Germinal center (tissue), 1 donor: ENCODE data around the gene TTC9B.
A peak's percentile ranks its signal among the peaks of the same experiment; 100 is the strongest.
"Not testable (repeated sequence)": the region's sequence is repeated elsewhere in the genome, so short reads cannot be mapped to it uniquely, and the experiment has no call there.

Source experiments
- DNase-seq: peaks from one replicate; pipeline ENCODE4 v3.0.0; 2012; ENCODE audit warnings: mixed read lengths, low spot score

TTC9B gene

DNA sequence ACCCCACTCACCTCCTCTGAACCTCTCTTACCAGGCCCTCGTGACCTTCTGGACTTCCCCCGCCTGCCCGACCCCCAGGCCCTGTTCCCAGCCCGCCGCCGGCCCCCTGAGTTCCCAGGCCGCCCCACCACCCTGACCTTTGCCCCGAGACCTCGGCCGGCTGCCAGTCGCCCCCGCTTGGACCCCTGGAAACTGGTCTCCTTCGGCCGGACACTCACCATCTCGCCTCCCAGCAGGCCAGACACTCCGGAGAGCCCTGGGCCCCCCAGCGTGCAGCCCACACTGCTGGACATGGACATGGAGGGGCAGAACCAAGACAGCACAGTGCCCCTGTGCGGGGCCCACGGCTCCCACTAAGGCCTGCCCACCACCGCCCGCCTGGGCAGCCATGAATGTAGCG, 3.2 kb downstream of the TTC9B start:
- DNase-seq, result no peak

DNA sequence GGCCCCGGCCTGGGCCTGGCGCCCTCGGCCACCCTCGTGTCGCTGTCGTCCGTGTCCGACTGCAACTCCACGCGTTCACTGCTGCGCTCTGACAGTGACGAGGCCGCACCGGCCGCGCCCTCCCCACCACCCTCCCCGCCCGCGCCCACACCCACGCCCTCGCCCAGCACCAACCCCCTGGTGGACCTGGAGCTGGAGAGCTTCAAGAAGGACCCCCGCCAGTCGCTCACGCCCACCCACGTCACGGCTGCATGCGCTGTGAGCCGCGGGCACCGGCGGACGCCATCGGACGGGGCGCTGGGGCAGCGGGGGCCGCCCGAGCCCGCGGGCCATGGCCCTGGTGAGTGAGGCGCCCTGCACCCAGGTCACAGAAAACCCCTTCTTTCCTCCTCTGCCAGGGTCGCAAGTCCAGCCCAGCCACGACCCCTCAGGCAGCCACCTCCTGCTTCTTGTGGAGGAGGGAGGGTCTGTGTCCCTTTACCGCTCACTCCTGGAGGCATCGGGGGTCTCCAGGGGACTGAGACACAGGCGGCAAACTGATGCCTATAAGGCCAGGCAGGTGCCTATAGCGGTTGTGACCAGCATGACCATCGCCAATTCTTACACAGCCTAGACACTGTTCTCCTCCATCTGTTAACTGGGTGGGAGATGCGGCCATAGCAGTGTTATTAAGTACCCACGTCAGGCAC, 4.2 kb downstream of the TTC9B start:
- no peak for DNase-seq

DNA sequence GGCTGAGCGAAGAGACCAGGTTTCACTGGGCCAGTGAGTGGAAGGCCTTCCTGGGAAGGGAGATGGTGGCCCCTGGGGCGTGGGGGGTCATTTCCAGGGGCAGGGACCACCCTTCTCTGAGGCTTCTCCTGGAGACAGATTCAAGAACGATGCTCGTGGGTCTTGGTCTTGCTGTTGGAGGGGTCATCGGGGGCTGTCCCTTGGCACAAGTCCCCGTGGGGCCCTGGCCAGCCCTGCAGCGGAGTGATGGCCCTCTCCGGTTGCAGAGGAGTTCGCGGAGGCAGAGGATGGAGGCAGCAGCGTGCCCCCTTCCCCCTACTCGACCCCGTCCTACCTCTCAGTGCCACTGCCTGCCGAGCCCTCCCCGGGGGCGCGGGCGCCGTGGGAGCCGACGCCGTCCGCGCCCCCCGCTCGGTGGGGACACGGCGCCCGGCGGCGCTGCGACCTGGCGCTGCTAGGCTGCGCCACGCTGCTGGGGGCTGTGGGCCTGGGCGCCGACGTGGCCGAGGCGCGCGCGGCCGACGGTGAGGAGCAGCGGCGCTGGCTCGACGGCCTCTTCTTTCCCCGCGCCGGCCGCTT, 4.8 kb downstream of the TTC9B start:
- no peak for DNase-seq

DNA sequence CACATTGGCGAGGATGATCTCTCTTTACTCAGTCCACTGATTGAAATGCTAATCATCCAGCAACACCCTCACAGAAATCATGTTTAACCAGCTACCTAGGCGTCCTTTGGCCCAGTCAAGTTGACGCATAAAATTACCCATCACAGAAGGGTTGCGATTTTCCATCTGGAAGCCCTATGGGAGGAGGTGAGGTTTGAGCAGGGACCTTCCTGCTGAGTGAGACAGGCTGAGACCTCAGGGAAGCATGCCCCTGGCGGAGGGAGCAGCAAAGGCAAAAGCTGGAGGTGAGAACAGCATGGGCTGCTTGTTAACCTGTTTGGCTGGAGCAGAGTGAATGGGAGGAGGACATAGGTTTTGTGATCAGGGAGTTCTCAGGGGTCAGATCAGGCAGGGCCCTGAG, 7.3 kb downstream of the TTC9B start:
- no peak for DNase-seq

DNA sequence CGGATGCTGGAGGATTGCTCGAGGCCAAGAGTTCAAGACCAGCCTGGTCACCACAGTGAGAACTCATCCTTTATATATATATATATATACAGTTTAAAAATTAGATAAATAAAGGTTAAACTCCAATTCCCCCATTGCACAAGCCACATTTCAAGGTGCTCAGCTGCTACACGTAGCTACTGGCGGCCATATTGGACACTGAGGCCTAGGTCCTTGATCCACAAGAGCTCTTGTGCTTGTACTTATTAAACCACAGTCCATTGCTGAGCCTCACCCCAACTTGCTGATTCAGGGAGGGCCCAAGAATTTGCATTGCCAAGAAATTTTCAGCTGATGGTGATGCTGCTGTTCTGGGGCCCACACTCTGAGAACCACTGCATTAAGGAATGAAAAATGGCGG, 9.6 kb downstream of the TTC9B start:
- no peak for DNase-seq

DNA sequence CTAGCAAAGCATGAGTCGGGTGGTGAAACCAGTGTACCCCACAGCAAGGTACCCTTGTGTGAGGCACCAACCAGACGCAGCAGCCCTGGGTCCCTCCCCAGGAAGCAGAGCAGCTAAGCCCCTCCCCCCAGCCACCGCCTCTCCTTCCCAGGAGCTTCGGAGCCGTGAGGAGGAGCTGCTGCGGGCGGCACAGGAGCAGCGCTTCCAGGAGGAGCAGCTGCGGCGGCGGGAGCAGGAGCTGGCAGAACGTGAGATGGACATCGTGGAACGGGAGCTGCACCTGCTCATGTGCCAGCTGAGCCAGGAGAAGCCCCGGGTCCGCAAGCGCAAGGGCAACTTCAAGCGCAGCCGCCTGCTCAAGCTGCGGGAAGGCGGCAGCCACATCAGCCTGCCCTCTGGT, 12.4 kb downstream of the TTC9B start:
- no peak for DNase-seq

DNA sequence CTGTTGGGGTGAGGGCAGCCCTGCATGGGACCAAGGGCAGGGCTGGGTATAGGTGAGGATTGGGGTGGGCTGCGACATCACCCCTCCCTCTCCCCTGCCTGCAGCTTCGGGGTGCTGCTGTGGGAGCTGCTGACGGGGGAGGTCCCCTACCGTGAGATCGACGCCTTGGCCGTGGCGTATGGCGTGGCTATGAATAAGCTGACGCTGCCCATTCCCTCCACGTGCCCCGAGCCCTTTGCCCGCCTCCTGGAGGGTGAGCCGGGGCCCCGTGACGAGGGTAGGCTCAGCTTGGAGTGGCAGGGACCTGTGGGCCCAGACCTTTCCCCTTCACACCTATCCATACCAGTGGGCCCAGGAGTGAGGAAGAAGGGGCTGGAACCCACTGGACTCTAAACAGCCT, 13.8 kb downstream of the TTC9B start:
- no peak for DNase-seq

DNA sequence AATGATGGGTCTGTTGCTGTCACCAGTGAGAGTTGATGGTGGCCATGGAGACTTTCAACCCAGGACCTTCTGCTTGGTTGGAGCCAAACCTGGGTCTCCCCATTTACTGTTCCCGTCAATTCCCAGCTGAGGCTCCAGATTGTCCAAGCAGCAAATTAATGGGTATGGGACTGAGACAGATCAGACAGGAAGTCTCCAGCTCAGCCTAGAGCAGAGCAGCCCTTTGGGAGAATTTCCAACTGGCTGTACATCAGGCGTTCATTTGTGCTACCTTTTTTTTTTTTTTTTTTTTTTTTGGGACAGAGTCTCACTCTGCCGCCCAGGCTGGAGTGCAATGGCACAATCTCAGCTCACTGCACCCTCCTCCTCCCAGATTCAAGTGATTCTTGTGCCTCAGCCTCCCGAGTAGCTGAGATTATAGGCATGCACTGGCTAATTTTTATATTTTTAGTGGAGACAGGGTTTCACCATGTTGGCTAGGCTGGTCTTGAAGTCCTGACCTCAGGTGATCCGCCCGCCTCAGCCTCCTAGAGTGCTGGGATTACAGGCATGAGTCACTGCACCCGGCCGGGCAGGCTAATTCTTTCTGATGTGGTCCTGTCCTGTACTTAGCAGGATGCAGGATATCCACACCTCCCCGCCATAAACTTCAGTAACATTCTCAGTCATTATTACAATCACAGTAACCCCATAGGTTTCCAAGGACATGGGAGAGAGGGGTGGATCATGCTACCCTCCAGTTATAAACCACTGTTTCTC, 17.7 kb downstream of the TTC9B start:
- DNase-seq, result no peak

DNA sequence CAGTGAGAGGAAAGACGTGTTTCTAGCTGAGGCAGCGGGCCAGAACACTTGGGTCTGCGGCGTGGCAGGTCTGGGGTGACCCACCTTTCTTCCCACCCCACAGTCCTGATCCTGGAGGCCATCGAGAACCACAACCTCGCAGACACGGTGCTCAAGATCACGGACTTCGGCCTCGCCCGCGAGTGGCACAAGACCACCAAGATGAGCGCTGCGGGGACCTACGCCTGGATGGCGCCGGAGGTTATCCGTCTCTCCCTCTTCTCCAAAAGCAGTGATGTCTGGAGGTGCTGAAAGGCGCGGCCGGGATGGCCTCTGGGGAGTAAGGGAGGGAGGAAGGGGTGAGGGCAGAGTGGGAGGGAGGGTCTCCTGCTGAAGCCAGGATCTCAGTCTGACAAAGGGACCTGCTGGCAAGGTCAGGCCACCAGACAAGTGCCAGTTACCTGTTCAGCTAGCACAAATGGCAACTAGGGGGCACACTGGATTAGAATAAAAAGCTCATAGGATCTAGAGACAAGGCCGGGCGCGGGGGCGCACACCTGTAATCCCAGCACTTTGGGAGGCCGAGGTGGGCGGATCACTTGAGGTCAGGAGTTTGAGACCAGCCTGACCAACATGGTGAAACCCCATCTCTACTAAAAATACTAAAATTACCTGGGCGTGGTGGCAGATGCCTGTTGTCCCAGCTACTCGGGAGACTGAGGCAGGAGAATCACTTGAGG, 19.8 kb downstream of the TTC9B start:
- no peak for DNase-seq

DNA sequence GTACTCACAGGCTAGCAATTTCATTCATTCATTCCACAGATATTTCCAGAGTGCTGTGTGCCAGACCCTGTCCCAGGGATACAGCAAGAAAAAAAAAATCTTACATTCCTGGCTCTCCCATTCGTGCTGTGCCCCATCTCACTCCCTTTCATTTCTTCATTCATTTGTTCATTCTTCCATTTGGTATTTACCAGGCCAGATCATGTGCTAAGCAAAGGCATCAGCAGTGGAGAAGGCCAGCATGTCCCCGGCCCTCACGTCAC, 24.7 kb downstream of the TTC9B start:
- DNase-seq, result no peak

DNA sequence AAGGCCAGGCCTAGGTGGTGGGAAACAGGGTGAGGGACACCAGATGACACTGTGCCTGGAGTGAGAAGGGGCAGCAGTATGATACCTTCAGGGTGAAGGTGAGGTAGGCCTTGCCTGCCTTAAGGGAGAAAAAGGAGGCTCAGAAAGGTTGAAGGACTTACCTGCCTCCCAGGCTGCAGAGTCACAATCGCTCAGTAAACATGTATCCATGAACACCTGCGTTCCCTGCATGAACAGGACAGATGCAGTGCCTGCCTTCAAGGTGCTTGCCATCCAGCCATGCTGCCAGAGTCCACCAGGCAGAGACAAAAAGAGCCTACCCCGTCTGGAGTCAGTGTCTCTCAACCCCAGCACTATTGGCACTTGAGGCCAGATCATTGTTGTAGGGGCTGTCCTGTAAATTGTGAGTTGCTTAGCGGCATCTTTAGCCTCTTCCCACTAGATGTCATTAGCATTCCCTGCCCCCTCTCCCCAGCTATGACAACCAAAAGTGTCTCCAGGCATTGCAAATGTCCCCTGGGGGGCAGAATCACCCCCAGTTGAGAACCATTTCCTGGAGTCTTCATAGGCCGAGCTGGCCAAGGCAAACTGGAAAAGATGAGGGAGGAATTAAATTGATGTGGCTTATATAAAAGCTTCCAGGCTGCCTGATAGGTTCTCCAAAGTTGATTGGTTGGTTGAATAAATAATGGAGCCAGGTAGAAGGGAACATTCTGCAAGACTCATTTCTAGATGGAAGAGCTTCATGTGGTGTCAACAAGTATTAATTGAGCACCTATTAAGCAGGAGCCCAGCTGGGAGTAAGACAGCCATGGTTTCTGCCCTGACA, 25.2 kb downstream of the TTC9B start:
- DNase-seq, result no peak

DNA sequence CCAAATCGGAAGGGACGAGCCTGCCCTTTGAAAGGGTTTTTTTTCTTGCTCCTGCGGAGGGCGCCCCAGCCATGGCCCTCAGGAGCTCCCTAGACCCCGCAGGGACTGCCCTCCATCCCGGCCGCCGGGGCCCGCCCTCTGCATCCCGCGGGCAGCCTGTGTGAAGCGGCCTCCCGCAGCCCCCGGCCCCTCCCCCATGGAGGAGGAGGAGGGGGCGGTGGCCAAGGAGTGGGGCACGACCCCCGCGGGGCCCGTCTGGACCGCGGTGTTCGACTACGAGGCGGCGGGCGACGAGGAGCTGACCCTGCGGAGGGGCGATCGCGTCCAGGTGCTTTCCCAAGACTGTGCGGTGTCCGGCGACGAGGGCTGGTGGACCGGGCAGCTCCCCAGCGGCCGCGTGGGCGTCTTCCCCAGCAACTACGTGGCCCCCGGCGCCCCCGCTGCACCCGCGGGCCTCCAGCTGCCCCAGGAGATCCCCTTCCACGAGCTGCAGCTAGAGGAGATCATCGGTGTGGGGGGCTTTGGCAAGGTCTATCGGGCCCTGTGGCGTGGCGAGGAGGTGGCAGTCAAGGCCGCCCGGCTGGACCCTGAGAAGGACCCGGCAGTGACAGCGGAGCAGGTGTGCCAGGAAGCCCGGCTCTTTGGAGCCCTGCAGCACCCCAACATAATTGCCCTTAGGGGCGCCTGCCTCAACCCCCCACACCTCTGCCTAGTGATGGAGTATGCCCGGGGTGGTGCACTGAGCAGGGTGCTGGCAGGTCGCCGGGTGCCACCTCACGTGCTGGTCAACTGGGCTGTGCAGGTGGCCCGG, 26.1 kb downstream of the TTC9B start:
- peak; percentile 24 for DNase-seq

DNA sequence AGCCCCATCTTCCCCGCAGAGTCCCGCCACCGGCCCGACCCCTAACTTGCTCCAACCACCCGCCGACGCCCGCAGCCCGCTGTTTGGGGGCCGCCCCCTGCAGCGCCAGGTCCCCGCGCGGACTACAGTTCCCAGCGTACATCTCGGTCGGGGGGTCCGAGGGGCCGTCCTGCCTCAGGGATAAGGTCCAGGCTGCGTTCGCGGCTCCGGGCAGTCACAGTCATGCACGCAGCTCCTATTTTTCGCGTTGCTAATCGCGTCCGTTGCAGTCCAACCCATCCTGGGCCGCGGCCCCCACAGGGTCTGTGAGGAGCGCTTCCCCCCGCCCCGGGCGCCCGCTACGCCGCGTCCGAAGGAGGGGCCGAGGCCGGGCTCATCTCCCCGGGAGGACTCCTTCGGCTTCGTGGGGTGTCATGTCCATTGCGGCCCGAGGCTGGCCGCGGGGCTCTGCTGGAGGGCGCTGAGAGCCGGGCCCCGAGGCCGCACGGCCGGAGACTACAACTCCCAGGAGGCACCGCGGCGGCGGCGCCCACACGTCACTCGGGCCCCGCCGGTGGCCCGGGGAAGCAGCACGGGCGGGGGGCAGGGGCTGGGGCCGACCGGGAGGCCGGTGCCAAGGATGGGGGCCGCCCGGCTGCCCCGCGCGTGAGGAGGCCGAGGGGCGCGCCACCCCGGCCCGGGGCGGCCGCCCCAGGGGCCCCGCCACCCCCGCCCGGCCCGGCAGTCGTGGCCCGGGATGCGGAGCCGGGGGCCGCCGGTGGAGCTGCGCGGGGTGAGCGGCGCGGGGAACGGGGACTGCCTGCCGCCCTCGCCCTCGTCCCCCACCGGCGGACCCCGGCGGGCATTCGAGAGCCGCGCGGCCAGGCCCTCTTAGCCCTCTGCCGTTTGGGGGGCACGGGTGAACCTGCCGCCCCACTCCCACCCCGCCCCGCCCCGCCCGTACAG, 27.0 kb downstream of the TTC9B start, which contains the start of gene MAP3K10:
Gene MAP3K10 (plus strand): TSS at position 536 of the 945 bp plus-strand sequence. CDS start 606 bp downstream, outside the sequence.
- peak; percentile 85 for DNase-seq

DNA sequence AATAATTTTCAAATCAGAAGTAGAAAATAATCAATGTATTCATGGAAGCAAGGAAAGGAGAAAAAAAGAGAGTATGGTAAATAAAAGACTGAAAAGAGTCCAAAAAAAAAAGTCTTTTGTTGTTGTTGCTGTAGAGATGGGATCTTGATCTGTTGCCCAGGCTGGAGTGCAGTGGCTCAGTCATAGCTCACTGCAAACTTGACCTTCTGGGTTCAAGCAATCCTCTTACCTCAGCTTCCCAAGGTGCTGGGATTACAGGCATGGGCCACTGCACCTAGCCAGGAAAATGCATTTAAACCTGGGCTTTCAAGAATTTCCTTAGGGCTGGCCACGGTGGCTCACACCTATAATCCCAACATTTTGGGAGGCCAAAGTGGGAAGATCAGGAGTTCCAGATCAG, 33.9 kb downstream of the TTC9B start:
- no peak for DNase-seq

DNA sequence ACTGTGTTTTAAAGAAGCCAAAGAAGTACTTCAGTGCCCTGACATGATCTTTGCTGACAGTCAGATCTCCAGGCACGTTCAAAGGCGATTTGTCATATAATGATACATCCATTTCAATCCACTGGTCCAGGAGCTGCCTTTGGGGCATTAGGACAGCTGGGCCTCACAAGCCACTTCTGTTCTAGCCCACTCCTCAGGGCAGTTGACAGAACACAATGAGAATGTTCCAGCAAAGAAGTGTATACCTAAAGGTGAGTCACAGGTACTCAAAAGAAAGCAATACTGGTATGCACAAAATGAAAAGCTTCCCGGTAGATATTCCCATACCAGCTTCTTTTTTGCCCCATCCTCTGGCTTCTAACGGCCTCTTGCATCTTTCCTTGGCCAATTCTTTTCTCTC, 39.4 kb downstream of the TTC9B start:
- DNase-seq, result no peak

DNA sequence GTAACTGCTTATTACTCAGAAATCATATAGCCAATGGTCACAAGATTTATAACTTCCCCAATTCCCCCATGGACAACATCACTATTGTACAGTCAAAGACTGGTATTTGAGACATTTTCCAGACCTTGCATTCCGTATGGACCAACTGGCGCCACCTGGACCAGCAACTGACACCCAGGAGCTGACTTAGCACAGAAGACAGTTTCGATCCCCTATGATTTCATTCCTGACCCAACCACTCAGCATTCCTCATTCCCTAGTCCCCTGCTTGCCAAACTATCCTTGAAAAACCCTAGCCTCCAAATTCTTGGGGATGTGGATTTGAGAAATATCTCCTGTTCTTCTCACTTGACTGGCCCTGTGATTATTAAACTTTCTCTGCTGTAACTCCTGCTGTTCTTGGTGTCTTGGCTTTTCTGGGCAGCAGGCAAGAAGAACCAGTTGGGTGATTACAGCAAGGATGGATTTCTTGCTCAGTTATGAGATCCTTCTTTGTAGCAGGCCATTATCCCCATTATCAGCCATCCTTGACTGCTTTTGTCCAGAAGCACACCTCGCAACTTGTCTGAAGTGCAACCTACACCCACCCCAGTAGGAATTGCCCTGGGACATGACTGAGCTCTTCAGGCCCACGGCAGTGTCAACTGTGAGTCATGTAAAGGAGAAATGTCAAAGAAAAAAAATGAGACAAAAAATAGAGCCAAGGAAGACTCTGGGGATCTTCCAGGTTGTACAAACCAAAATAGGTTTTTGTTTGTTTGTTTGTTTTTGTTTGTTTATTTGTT, 40.7 kb downstream of the TTC9B start:
- no peak for DNase-seq

DNA sequence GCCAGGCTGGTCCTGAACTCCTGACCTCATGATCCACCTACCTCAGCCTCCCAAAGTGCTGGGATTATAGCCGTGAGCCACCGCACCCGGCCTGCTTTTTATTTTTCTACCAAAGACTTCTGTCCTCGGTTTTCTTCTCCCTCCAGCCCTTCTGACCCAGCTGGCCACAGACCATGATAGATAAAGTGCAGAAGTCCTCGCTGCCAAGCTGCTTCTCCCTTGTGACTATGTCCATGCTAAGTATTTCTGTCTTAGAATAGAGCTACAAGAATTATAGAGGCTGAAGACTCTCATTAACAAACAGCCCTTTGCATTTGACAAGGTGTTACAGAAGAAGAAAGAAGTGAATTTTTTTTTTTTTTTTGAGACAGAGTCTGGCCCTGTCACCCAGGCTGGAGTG, 42.4 kb downstream of the TTC9B start:
- no peak for DNase-seq

DNA sequence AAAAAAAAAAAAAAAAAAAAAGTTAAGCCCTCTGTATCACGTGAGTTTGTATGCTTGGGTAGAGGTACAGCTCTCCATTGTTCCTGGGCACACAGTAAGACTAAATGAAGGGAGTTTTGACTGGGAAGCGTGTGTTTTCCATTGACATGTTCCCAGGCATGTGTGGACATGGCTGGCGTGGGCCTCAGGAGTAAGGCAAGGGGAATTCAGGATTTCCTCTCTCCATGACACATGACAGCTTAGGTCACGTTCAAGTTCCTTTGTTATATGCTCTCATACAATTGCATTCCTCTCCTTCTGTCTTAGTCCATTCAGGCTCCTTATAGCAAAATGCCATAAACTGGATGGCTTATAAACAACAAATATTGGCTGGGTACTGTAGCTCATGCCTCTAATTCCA, 44.1 kb downstream of the TTC9B start:
- no peak for DNase-seq

DNA sequence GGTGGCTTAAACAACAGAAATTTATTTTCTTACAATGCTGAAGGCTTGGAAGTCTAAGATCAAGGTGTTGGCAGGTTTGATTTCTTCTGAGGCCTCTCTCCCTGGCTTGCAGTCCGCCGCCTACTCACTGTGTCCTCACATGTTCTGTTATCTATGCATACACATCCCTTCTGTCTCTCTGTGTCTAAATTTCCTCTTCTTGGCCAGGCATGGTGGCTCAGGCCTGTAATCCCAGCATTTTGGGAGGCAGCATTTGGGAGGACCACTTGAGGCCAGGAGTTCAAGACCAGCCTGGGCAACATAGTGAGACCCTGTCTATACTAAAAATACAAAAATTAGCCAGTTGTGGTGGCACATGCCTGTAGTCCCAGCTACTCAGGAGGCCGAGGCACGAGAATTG, 46.9 kb downstream of the TTC9B start:
- not testable (repeated sequence) for DNase-seq
